NCI-H1092 treated with DMSO at 0.1 percent for 48 hours (cell line): ENCODE data around the gene CAMK2G.
A peak's percentile ranks its signal among the peaks of the same experiment; 100 is the strongest.
"Not testable (repeated sequence)": the region's sequence is repeated elsewhere in the genome, so short reads cannot be mapped to it uniquely, and the experiment has no call there.

Source experiments
- DNase-seq: peaks from one replicate; lab custom pipeline; 2025; lab: John Stamatoyannopoulos, UW

The CAMK2G gene

DNA sequence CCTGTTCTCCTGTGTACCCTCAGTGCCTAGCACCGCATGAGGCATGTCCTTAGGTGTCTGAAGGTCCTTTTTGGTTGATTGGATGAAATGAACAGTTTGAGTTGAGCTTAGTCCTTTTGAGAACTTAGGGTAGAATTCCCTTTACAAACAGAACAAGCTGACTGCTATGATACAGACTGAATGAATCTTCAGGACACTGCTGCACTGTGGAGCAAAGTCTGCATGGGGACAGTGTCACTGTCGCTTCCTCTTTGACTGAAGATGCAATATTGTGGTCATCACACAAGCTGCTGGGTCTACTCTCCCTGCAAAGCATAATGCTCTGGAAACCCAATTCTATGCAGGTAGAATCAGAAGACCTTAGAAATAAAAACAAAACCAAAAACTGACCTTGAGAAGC is 28.0 kb upstream of the CAMK2G start:
- DNase-seq, result no peak

DNA sequence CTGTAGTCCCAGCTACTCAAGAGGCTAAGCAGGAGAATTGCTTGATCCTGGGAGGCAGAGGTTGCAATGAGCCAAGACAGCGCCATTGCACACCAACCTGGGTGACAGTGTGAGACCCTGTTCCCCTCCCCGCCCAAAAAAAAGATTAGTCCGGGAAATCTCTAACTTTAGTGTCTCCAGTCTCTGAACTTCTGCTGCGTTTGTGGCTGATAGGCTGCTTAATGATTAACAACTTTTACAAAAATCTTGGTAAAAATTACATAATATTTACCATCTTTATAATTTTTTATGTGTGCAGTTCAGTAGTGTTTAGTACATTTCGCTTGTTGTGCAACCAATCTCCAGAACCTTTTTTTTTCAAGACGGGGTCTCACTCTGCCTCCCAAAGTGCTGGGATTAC is 26.9 kb upstream of the CAMK2G start:
- DNase-seq, result no peak

DNA sequence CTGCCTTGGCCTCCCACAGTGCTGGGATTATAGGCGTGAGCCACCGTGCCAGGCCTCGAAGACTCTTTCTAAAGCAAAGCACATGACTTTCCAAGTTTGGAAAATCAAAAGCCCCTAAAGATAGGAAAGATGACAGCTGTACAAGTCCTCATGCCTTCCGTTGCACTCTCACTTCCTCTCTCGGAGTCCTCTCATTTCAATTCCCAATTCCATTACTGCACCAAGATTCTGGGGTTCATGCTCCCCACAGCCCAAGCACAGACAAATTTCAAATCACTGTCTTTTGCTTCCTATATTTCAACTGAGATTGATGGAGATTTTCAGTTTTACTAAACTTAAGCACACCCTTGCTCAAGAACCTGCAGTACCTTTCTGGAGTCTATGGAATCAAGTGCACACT is 25.7 kb upstream of the CAMK2G start:
- no peak for DNase-seq

- no peak for DNase-seq
Observed at GRCh38 chr10:73899423-73899822, 25.1 kb upstream of the CAMK2G start.

- DNase-seq, result no peak
Observed at GRCh38 chr10:73898730-73899410, 24.5 kb upstream of the CAMK2G start.

- no peak for DNase-seq
Observed at GRCh38 chr10:73897693-73898092, 23.3 kb upstream of the CAMK2G start.

GRCh38 chr10:73895381-73895780 is 21.0 kb upstream of the CAMK2G start:
- not testable (repeated sequence) for DNase-seq

GRCh38 chr10:73894245-73894971 is 20.1 kb upstream of the CAMK2G start:
- DNase-seq, result no peak

DNA sequence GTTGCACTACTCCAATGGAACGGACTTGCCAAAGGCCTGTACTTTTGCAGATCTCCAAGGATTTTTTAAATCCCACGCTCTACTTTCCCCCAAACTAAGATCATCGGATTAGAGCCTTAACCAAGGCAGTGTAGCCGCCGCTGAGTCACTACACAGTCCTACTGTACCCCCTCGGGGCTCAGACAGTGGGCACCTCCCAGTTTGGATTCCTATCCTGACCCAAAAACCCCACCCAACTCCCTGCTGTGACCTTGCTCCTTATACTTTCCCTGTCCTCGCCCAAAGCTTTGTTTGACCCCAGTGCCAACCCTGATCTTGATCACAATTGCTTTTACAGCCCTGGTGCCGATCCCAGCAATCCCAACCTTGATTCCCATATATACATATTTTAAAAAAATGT is 19.1 kb upstream of the CAMK2G start:
- DNase-seq, result no peak

GRCh38 chr10:73892310-73893030 is 18.1 kb upstream of the CAMK2G start:
- no peak for DNase-seq

- no peak for DNase-seq
Observed at GRCh38 chr10:73891540-73891939, 17.2 kb upstream of the CAMK2G start.

- not testable (repeated sequence) for DNase-seq
Observed at GRCh38 chr10:73890830-73891229, 16.5 kb upstream of the CAMK2G start.

GRCh38 chr10:73890261-73890660 is 15.9 kb upstream of the CAMK2G start:
- no peak for DNase-seq

- not testable (repeated sequence) for DNase-seq
Observed at GRCh38 chr10:73889416-73889815, 15.1 kb upstream of the CAMK2G start.

- no peak for DNase-seq
Observed at GRCh38 chr10:73889014-73889413, 14.7 kb upstream of the CAMK2G start.

DNA sequence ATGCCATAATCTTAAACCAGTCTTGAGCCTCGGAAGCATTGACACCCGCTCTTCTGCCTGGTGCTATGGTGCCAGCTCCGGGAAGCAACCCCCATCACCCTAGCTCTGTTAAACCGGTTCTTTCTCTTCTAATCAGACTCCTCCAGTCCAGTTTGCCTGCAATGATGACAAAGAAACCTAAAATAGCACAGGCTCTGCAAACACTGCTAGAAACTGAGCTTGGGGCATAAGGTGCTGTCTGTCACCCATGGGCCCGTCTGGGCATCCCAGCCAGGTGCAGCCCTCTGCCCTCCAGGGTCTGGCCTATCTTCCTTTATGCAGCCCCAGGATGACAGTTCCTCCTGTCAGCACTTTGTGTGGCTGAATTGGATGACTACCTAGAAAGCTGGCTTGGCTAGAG is 14.2 kb upstream of the CAMK2G start:
- DNase-seq, result no peak

DNA sequence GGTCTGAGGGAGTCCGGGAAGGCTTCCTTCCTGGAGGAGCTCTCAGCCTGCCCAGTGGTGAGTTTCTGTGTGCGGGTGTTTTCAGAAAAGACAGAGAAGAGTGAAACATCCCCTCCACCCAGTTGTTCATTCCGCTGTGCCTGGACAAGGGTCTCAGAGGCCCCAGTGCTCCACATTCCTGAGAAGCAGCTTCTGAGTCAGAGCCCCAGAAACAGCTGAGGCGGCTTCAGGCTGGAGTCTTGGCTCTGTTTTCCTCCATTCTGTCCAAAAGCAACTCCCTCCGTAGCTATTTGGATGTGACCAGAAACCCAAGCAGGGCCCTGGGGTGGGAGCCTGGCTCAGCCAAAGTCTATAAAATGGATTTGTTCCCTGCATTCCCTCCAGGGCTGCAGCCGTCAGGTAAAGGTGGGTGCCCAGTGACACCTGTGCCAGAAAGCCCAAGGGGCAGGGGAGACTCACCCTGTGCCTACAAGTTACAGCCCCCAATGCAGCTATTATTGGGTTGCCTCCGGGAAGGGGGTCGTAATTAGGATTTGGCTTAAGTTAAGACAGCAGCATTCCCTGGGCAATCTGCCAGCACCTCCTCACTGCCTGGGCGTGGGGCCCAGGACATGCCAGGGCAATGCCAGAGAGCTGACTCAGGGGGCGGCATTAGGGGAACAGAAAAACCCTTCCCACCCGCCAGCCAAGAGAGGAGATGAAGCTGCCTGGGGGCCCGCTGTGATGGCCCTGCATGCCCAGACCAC is 13.1 kb upstream of the CAMK2G start:
- DNase-seq, result peak; percentile 68

GRCh38 chr10:73886661-73887293 is 12.4 kb upstream of the CAMK2G start:
- no peak for DNase-seq

DNA sequence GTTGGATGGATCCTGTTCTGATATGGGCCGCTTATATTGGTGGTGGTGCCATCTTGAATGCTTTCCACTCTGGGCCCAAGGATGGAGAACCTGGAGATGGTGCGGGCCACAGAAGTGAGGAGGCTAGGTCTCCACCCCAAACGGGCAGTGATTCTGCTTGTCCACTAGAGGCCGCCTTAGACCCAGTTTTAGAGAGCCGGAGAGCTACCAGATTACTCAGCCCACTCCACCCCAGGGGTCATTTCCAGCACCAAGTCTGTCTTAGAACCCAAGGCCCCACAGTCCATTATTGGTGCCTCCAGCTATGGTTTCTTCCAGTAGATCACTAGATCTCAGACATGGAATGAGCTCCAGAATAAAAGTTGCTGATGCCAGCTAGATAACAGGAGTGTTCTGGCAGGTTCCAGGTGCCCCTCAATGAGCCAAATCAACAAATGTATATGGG is 11.8 kb upstream of the CAMK2G start:
- peak; percentile 61 for DNase-seq

DNA sequence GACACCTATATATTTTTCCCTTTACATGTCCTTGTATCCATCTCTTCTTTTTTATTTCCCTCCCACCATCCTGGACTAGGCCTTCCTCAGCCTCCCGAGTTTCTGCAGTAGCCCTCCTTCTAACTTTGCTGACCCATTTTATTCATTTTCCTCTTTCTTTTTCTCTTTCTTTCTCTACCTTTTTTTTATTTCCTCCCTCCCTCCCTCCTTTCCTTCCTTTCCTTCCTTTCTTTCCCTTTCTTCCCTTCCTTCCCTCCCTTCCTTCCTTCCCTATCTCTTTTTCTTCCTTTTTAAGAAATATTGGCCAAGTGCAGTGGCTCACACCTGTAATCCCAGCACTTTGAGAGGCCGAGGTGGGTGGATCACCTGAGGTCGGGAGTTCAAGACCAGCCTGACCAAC is 9.7 kb upstream of the CAMK2G start:
- no peak for DNase-seq

DNA sequence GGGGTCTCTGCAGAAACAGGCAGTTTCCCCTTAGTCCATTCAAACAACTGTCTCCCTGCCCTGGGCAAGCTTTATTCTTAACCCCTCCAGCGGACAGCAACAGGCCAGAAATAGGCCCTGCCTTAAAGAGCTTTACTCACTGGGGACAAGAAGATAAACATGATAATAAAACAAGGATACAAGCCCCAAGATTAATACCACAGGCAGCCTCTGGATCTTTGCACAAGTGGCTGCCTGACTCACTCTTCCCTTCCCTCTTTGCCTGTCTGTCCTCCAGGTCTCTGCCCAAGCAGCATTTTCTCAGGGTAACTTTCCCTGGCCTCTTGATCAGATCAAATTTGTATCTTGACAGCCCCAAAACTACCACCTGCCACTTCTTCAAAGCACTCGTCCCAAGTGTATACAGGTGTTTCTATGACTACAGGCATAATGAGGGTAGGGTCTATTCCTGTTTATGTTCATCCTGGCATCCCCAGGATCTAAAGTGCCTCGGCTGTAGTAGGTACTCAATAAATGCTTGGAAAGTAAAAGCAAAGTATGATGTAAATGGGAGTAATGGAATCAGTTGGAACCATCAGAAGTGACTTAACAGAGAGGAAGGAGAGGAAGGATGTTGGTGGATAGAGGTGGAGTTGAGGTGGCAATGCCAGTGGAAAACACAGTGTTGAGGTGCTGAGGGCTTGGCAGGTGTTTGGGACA is 7.0 kb upstream of the CAMK2G start:
- DNase-seq, result no peak
